K562 (cell line): Measurements from ENCODE around the gene PRPH2. TPM values are rescaled to one million over a fixed set of nuclear protein-coding genes. Genes with fewer than 3 reads are reported as not detected.

Experiments
- ARID3A ChIP-seq: IDR thresholded peaks from 2 replicates; pipeline ENCODE4 v1.6.1; 2012; ENCODE audit warnings: low read depth, low read length, improper control_type of control experiment, borderline replicate concordance
- CEBPZ ChIP-seq: fragments of 150-350 bp; IDR thresholded peaks from 2 replicates; pipeline ENCODE4 v1.6.1; 2014; ENCODE audit warnings: low read depth, mild to moderate bottlenecking, low read length, borderline replicate concordance
- CREM ChIP-seq: IDR thresholded peaks from 2 replicates; pipeline ENCODE4 v1.6.1; 2014; ENCODE audit warnings: antibody characterized with exemption, low read depth
- EGR1 ChIP-seq: fragments of 450-650 bp; conservative IDR thresholded peaks from 2 replicates; pipeline ENCODE4 v1.6.1; 2017; ENCODE audit warnings: mild to moderate bottlenecking
- FOXJ2 ChIP-seq: fragments of 200-800 bp; sonication (Bioruptor generic); IDR thresholded peaks from 2 replicates; pipeline ENCODE4 v1.6.1; 2016; ENCODE audit warnings: missing genetic modification characterization, missing compliant biosample characterization
- HDAC1 ChIP-seq, 2 experiments: fragments of 450-650 bp; IDR thresholded peaks; 2 replicates each; pipeline ENCODE4 v1.6.1; 2016 to 2017; ENCODE audit warnings: inconsistent platforms in 1 of 2, mild to moderate bottlenecking in 1 of 2, moderate library complexity in 1 of 2
- MAFF ChIP-seq: IDR thresholded peaks from 2 replicates; pipeline ENCODE4 v1.6.1; 2012; ENCODE audit warnings: low read length, improper control_type of control experiment
- MAFG ChIP-seq: fragments of 450-650 bp; conservative IDR thresholded peaks from 2 replicates; pipeline ENCODE4 v1.6.1; 2016; ENCODE audit warnings: missing genetic modification characterization, missing compliant biosample characterization
- MYBL2 ChIP-seq, 2 experiments: fragments of 450-650 bp in 1 of 2; sonication (generic) in 1 of 2; formaldehyde crosslinking in 1 of 2; IDR thresholded peaks; 2 replicates each; pipeline versions ENCODE4 v1.6.1 to v1.8.1; 2017 to 2022; ENCODE audit warnings: borderline replicate concordance in 1 of 2, inconsistent platforms in 1 of 2, low read depth in 1 of 2, mild to moderate bottlenecking in 1 of 2, missing genetic modification reagents in 1 of 2, moderate library complexity in 1 of 2
- NFE2 ChIP-seq: IDR thresholded peaks from 2 replicates; pipeline ENCODE4 v1.6.1; 2014; ENCODE audit warnings: antibody characterized with exemption, low read depth
- NFIC ChIP-seq: fragments of 450-650 bp; IDR thresholded peaks from 2 replicates; pipeline ENCODE4 v1.6.1; 2017; ENCODE audit warnings: mild to moderate bottlenecking, inconsistent platforms
- NRF1 ChIP-seq, 2 experiments: fragments of 450-650 bp; IDR thresholded peaks in 1 of 2; conservative IDR thresholded peaks in 1 of 2; 2 replicates each; pipeline ENCODE4 v1.6.1; 2014; ENCODE audit warnings: mild to moderate bottlenecking in 2 of 2
- SOX6 ChIP-seq: fragments of 450-650 bp; IDR thresholded peaks from 2 replicates; pipeline ENCODE4 v1.6.1; 2014; ENCODE audit warnings: mild to moderate bottlenecking
- TRIM28 ChIP-seq: fragments of 450-650 bp; IDR thresholded peaks from 2 replicates; pipeline ENCODE4 v1.6.1; 2017
- ZC3H4 ChIP-seq: sonication (generic); formaldehyde crosslinking; IDR thresholded peaks from 2 replicates; pipeline ENCODE4 v1.9.0; 2021; ENCODE audit warnings: missing genetic modification reagents, borderline replicate concordance
- ZNF395 ChIP-seq: fragments of 200-800 bp; sonication (Bioruptor generic); IDR thresholded peaks from 2 replicates; pipeline ENCODE4 v1.6.1; 2017; ENCODE audit warnings: missing genetic modification characterization, missing compliant biosample characterization
- ZNF740 ChIP-seq, 3 experiments: fragments of 200-800 bp in 1 of 3; sonication (Bioruptor generic) in 1 of 3; sonication (generic) in 1 of 3; formaldehyde crosslinking in 1 of 3; IDR thresholded peaks; 2 replicates each; pipeline versions ENCODE4 v1.6.1 to v1.8.0; 2016 to 2022; ENCODE audit warnings: mild to moderate bottlenecking in 2 of 3, missing compliant biosample characterization in 2 of 3, missing genetic modification characterization in 2 of 3, missing genetic modification reagents in 1 of 3
- polyA plus RNA-seq, 8 experiments: library from polyadenylated mRNA; depleted of rRNA in 4 of 8; stranded (reverse) in 5 of 8; unstranded in 3 of 8; fragments of >200 nt; fragmentation: Nextera tagmentation in 2 of 8; fragmentation: Illumina TruSeq in 1 of 8; extraction: Ambion mirVana in 2 of 8; extraction: Trizol in 1 of 8; gene quantifications; 2 replicates each; pipeline versions ENCODE4 v1.2.1 to v1.2.3, GENCODE V29; 2011 to 2014; ENCODE audit warnings: inconsistent platforms in 1 of 8, missing spikeins in 1 of 8
- total RNA-seq, 7 experiments: library from RNA; depleted of rRNA in 6 of 7; stranded (reverse); fragments of >200 nt in 6 of 7; fragmentation: Illumina TruSeq in 2 of 7; extraction: Trizol in 2 of 7; gene quantifications; 2 replicates each; pipeline versions ENCODE4 v1.2.1 to v1.2.3, GENCODE V29; 2011 to 2021; ENCODE audit warnings: low replicate concordance in 1 of 7

The PRPH2 gene
- total and polyA plus RNA-seq, 9 of the 15 experiments (the other 6 are each of a cell fraction or from before 2014, with no cell fraction given) = 0.03 to 0.11 (median 0.03) TPM; not detected in 5

GRCh38 chr6:42696526-42697267 is 25.7 kb downstream of the PRPH2 start (continued):
- TF ChIP-seq EGR1 = no peak
- no peak for TF ChIP-seq NRF1 (conservative IDR thresholded peaks at IDR 0.05 in 1 of 2, IDR thresholded peaks at IDR 0.05 in 1 of 2)
- TF ChIP-seq NFIC = peak; percentile 48
- TF ChIP-seq NFE2 = peak; percentile 19; the same call in 1 of the 2 replicates
- no peak for TF ChIP-seq TRIM28
- TF ChIP-seq CEBPZ = no peak
- TF ChIP-seq HDAC1 (IDR thresholded peaks at IDR 0.05) = no peak
- no peak for TF ChIP-seq ZNF740 (CRISPR knock-in tag; IDR thresholded peaks at IDR 0.05)
- no peak for TF ChIP-seq ZNF740 (tag; IDR thresholded peaks at IDR 0.05)
- no peak for TF ChIP-seq ZNF395 (CRISPR knock-in tag)
- TF ChIP-seq SOX6 = no peak
- no peak for TF ChIP-seq FOXJ2 (tag)
- TF ChIP-seq MAFF = peak; percentile 94
- TF ChIP-seq ARID3A = no peak
- no peak for TF ChIP-seq MYBL2 (IDR thresholded peaks at IDR 0.05; ENCODE audit: low read depth)
- no peak for TF ChIP-seq MYBL2 (CRISPR knock-in tag; IDR thresholded peaks at IDR 0.05; ENCODE audit: borderline replicate concordance)
- no peak for TF ChIP-seq ZC3H4 (CRISPR knock-in tag)
- peak; percentile 96 for TF ChIP-seq MAFG (tag)
- TF ChIP-seq CREM = no peak
